Neural progenitor cell (in vitro differentiated cells): ENCODE results near the gene RCL1. TPM values are rescaled to one million over a fixed set of nuclear protein-coding genes. Genes with fewer than 3 reads are reported as not detected.

Experiments used
- DNase-seq: peaks from one replicate; pipeline ENCODE4 v3.0.0-alpha.2; 2016; ENCODE audit warnings: low spot score
- H2AFZ ChIP-seq: fragments of 200-600 bp; sonication (generic); replicated peaks from 2 replicates; pipeline ENCODE4 v1.6.1; 2016; ENCODE audit warnings: antibody characterized with exemption
- H3F3A ChIP-seq: fragments of 200-600 bp; sonication (generic); 2 replicates; pipeline ENCODE4 v1.6.1; 2016; ENCODE audit warnings: antibody characterized with exemption, low read depth
- H3K27ac ChIP-seq: fragments of 200-600 bp; sonication (generic); 2 replicates; pipeline ENCODE4 v1.5.1; 2016; ENCODE audit warnings: mild to moderate bottlenecking
- H3K27me3 ChIP-seq: fragments of 200-600 bp; sonication (generic); 2 replicates; pipeline ENCODE4 v1.6.1; 2016; ENCODE audit warnings: mild to moderate bottlenecking, moderate library complexity
- H3K36me3 ChIP-seq: fragments of 200-600 bp; sonication (generic); 2 replicates; pipeline ENCODE4 v1.5.1; 2016
- H3K4me1 ChIP-seq: fragments of 200-600 bp; sonication (generic); 2 replicates; pipeline ENCODE4 v1.6.1; 2016; ENCODE audit warnings: mixed run types
- H3K4me2 ChIP-seq: fragments of 200-600 bp; sonication (generic); 2 replicates; pipeline ENCODE4 v1.6.1; 2016
- H3K4me3 ChIP-seq: fragments of 200-600 bp; sonication (generic); 2 replicates; pipeline ENCODE4 v1.5.1; 2016
- H3K79me2 ChIP-seq: fragments of 200-600 bp; sonication (generic); 2 replicates; pipeline ENCODE4 v1.6.1; 2016; ENCODE audit warnings: low read depth
- H3K9ac ChIP-seq: fragments of 200-600 bp; sonication (generic); 2 replicates; pipeline ENCODE4 v1.6.1; 2016
- H3K9me3 ChIP-seq: fragments of 200-600 bp; sonication (generic); 2 replicates; pipeline ENCODE4 v1.5.1; 2016; ENCODE audit warnings: low read depth
- H4K20me1 ChIP-seq: fragments of 200-600 bp; sonication (generic); 2 replicates; pipeline ENCODE4 v1.6.1; 2016; ENCODE audit warnings: low read depth
- H3K27ac Mint-ChIP-seq: 3 replicates; pipeline ENCODE4 v1.8.0; 2021; ENCODE audit warnings: mixed read lengths
- H3K27me3 Mint-ChIP-seq: 2 replicates; pipeline ENCODE4 v1.8.0; 2022; ENCODE audit warnings: low read depth, mild to moderate bottlenecking, inconsistent platforms, moderate library complexity, mixed read lengths; ENCODE audit not compliant: insufficient read depth
- H3K36me3 Mint-ChIP-seq: 3 replicates; pipeline ENCODE4 v1.8.0; 2021; ENCODE audit warnings: mixed read lengths
- H3K4me1 Mint-ChIP-seq: 3 replicates; pipeline ENCODE4 v1.8.0; 2021; ENCODE audit warnings: mixed read lengths
- H3K4me3 Mint-ChIP-seq: 3 replicates; pipeline ENCODE4 v1.8.0; 2021; ENCODE audit warnings: mild to moderate bottlenecking, moderate library complexity, mixed read lengths
- H3K9me3 Mint-ChIP-seq: 3 replicates; pipeline ENCODE4 v1.8.0; 2020; ENCODE audit warnings: mixed read lengths
- CTCF ChIP-seq: fragments of 200-600 bp; sonication (generic); IDR thresholded peaks from 2 replicates; pipeline ENCODE4 v1.5.1; 2017; ENCODE audit warnings: antibody characterized with exemption, mild to moderate bottlenecking
- EZH2 ChIP-seq: fragments of 200-600 bp; sonication (generic); IDR thresholded peaks from 2 replicates; pipeline ENCODE4 v1.6.1; 2017; ENCODE audit warnings: antibody characterized with exemption, mild to moderate bottlenecking, moderate library complexity
- EZH2phosphoT487 ChIP-seq: fragments of 200-600 bp; sonication (generic); IDR thresholded peaks from 2 replicates; pipeline ENCODE4 v1.6.1; 2017; ENCODE audit warnings: antibody characterized with exemption
- total RNA-seq: library from RNA; depleted of rRNA; stranded (reverse); fragments of >200 nt; gene quantifications from 2 replicates; pipeline ENCODE4 v1.2.3, GENCODE V29; 2015; ENCODE audit warnings: low replicate concordance

The RCL1 gene
- total RNA-seq, 1 donor from 2014 or later: 17.9 TPM

- no peak overlapping the region for H3K4me3 ChIP-seq
- H3K79me2 ChIP-seq: peaks cover 96% of the 10 kb centered on the region
- no peak overlapping the region for H2AFZ ChIP-seq
- peaks cover 5% of the 10 kb centered on the region for H3K36me3 ChIP-seq
- H3K27me3 Mint-ChIP-seq: peaks cover 2% of the 10 kb centered on the region
- H3K27ac ChIP-seq: no peak overlapping the region
- H3K36me3 Mint-ChIP-seq: peaks cover 19% of the 10 kb centered on the region
- H3K4me2 ChIP-seq: no peak overlapping the region
- H3K9me3 ChIP-seq: peaks cover 6% of the 10 kb centered on the region
- no peaks in the 10 kb centered on the region for H3K4me1 Mint-ChIP-seq
- no peaks in the 10 kb centered on the region for H3K4me1 ChIP-seq
- no peaks in the 10 kb centered on the region for H4K20me1 ChIP-seq
- H3K9me3 Mint-ChIP-seq: peaks cover 48% of the 10 kb centered on the region
- no peaks in the 10 kb centered on the region for H3F3A ChIP-seq
- no peak overlapping the region for H3K9ac ChIP-seq
- H3K27me3 ChIP-seq: no peaks in the 10 kb centered on the region
- no peak for DNase-seq
- no peak overlapping the region for H3K4me3 Mint-ChIP-seq
- no peak overlapping the region for H3K27ac Mint-ChIP-seq
- TF ChIP-seq EZH2phosphoT487 (no peak), CTCF (no peak), EZH2 (no peak)
Measured at GRCh38 chr9:4810565-4810964, 17.8 kb downstream of the RCL1 start.

- Histone ChIP-seq H3K27ac (no peak overlapping the region), H3K4me1 (no peaks in the 10 kb centered on the region), H3K4me3 (no peak overlapping the region), H2AFZ (no peak overlapping the region), H3K4me2 (no peak overlapping the region), H4K20me1 (no peaks in the 10 kb centered on the region), H3F3A (no peaks in the 10 kb centered on the region), H3K79me2 (peaks cover 96% of the 10 kb centered on the region), H3K36me3 (peaks cover 5% of the 10 kb centered on the region), H3K27me3 (no peaks in the 10 kb centered on the region), H3K9ac (no peak overlapping the region), H3K9me3 (peaks cover 6% of the 10 kb centered on the region)
- TF ChIP-seq CTCF: no peak
- Mint-ChIP-seq H3K9me3 (peaks cover 39% of the 10 kb centered on the region), H3K4me3 (no peak overlapping the region), H3K4me1 (no peaks in the 10 kb centered on the region), H3K36me3 (peaks cover 16% of the 10 kb centered on the region), H3K27me3 (peaks cover 2% of the 10 kb centered on the region), H3K27ac (no peak overlapping the region)
- DNase-seq: no peak
Measured at GRCh38 chr9:4811824-4812223, 19.1 kb downstream of the RCL1 start.

- Mint-ChIP-seq H3K27ac (no peak overlapping the region), H3K4me1 (no peaks in the 10 kb centered on the region), H3K36me3 (peaks cover 12% of the 10 kb centered on the region), H3K27me3 (peaks cover 3% of the 10 kb centered on the region), H3K4me3 (no peak overlapping the region), H3K9me3 (peaks cover 35% of the 10 kb centered on the region)
- H3K27ac ChIP-seq: no peak overlapping the region
- no peak overlapping the region for H3K9ac ChIP-seq
- no peaks in the 10 kb centered on the region for H3K27me3 ChIP-seq
- no peaks in the 10 kb centered on the region for H3K4me1 ChIP-seq
- no peaks in the 10 kb centered on the region for H4K20me1 ChIP-seq
- TF ChIP-seq CTCF (no peak), EZH2phosphoT487 (no peak), EZH2 (no peak)
- peaks cover 5% of the 10 kb centered on the region for H3K36me3 ChIP-seq
- no peak for DNase-seq
- H2AFZ ChIP-seq: no peak overlapping the region
- H3K79me2 ChIP-seq: peaks cover 94% of the 10 kb centered on the region
- no peak overlapping the region for H3K4me2 ChIP-seq
- H3K9me3 ChIP-seq: peaks cover 6% of the 10 kb centered on the region
- H3F3A ChIP-seq: no peaks in the 10 kb centered on the region
- no peak overlapping the region for H3K4me3 ChIP-seq
Measured at GRCh38 chr9:4812858-4813257, 20.1 kb downstream of the RCL1 start.

- no peaks in the 10 kb centered on the region for H4K20me1 ChIP-seq
- H3K9ac ChIP-seq: no peak overlapping the region
- no peak overlapping the region for H3K4me2 ChIP-seq
- peaks cover 8% of the 10 kb centered on the region for H3K36me3 Mint-ChIP-seq
- H3K27ac Mint-ChIP-seq: no peak overlapping the region
- no peak for DNase-seq
- H3K27me3 Mint-ChIP-seq: peaks cover 2% of the 10 kb centered on the region
- no peaks in the 10 kb centered on the region for H3F3A ChIP-seq
- peaks cover 31% of the 10 kb centered on the region for H3K9me3 Mint-ChIP-seq
- H3K27me3 ChIP-seq: no peaks in the 10 kb centered on the region
- no peak for TF ChIP-seq CTCF
- no peak for TF ChIP-seq EZH2phosphoT487
- no peak for TF ChIP-seq EZH2
- H3K27ac ChIP-seq: no peak overlapping the region
- no peak overlapping the region for H2AFZ ChIP-seq
- no peaks in the 10 kb centered on the region for H3K4me1 Mint-ChIP-seq
- no peak overlapping the region for H3K4me3 Mint-ChIP-seq
- peaks cover 92% of the 10 kb centered on the region for H3K79me2 ChIP-seq
- H3K9me3 ChIP-seq: peaks cover 6% of the 10 kb centered on the region
- H3K36me3 ChIP-seq: peaks cover 5% of the 10 kb centered on the region
- H3K4me3 ChIP-seq: no peak overlapping the region
- no peaks in the 10 kb centered on the region for H3K4me1 ChIP-seq
Measured at GRCh38 chr9:4814913-4815312, 22.2 kb downstream of the RCL1 start.
